Measurements from ENCODE around the gene ZNF446.
A peak's percentile ranks its signal among the peaks of the same experiment; 100 is the strongest.

ZNF446 gene

GRCh38 chr19:58475714-58476497 is at the start of gene ZNF446:
TSS of gene ZNF446 (plus strand) at chr19:58476352. CDS start at chr19:58477219, 867 bp downstream.
- no peaks in the 10 kb centered on the region for H3K27me3 ChIP-seq (ENCODE audit: control insufficient read depth, low read length)
- TF ChIP-seq CTCF (IDR thresholded peaks at IDR 0.05; ENCODE audit: low read depth, low read length, poor library complexity, severe bottlenecking) (no peak), EZH2phosphoT487 (IDR thresholded peaks at IDR 0.05; ENCODE audit: borderline replicate concordance, low read length) (no peak)
- H3F3A ChIP-seq (ENCODE audit: control insufficient read depth, insufficient read depth): peaks cover 12% of the 10 kb centered on the region
- peaks cover 21% of the 10 kb centered on the region for H3K36me3 ChIP-seq (ENCODE audit: control insufficient read depth, low read length)
- no peaks in the 10 kb centered on the region; the same call in 1 of the 2 replicates for H4K20me1 ChIP-seq (ENCODE audit: control insufficient read depth, insufficient read depth, low read depth, low read length)
- H3K4me1 ChIP-seq (ENCODE audit: control insufficient read depth, low read length): peaks cover 22% of the 10 kb centered on the region
- peak within 1 kb of the TSS; percentile 79 for H3K27ac ChIP-seq (ENCODE audit: low read depth, low read length)
- peak within 1 kb of the TSS; percentile 97 for H3K4me3 ChIP-seq (ENCODE audit: low read length)
- peak within 1 kb of the TSS; percentile 100 for H3K4me2 ChIP-seq (ENCODE audit: low read length)
- no peaks in the 10 kb centered on the region for H3K79me2 ChIP-seq (ENCODE audit: control insufficient read depth, low read length)
- no peaks in the 10 kb centered on the region for H3K9me2 ChIP-seq (replicated peaks; ENCODE audit: control insufficient read depth, low read length)
- H3K9me3 ChIP-seq (ENCODE audit: control insufficient read depth, insufficient read depth, low read length): no peaks in the 10 kb centered on the region

GRCh38 chr19:58428617-58429016 is 47.5 kb upstream of the ZNF446 start:
- Histone ChIP-seq H3K27ac (ENCODE audit: low read depth, low read length) (no peak overlapping the region), H3K79me2 (ENCODE audit: control insufficient read depth, low read length) (no peaks in the 10 kb centered on the region), H4K20me1 (ENCODE audit: control insufficient read depth, insufficient read depth, low read depth, low read length) (no peaks in the 10 kb centered on the region), H3K4me3 (ENCODE audit: low read length) (no peak overlapping the region), H3F3A (ENCODE audit: control insufficient read depth, insufficient read depth) (no peaks in the 10 kb centered on the region), H3K9me2 (replicated peaks; ENCODE audit: control insufficient read depth, low read length) (no peaks in the 10 kb centered on the region), H3K36me3 (ENCODE audit: control insufficient read depth, low read length) (peaks cover 9% of the 10 kb centered on the region), H3K9me3 (ENCODE audit: control insufficient read depth, insufficient read depth, low read length) (peaks cover 27% of the 10 kb centered on the region), H3K4me2 (ENCODE audit: low read length) (no peak overlapping the region), H3K27me3 (ENCODE audit: control insufficient read depth, low read length) (no peaks in the 10 kb centered on the region), H3K4me1 (ENCODE audit: control insufficient read depth, low read length) (no peaks in the 10 kb centered on the region)
- TF ChIP-seq CTCF (IDR thresholded peaks at IDR 0.05; ENCODE audit: low read depth, low read length, poor library complexity, severe bottlenecking) (no peak), EZH2phosphoT487 (IDR thresholded peaks at IDR 0.05; ENCODE audit: borderline replicate concordance, low read length) (no peak)

GRCh38 chr19:58429745-58430144 is 46.4 kb upstream of the ZNF446 start:
- H3K27ac ChIP-seq (ENCODE audit: low read depth, low read length): no peak overlapping the region
- no peak overlapping the region for H3K4me3 ChIP-seq (ENCODE audit: low read length)
- peaks cover 38% of the 10 kb centered on the region for H3K9me3 ChIP-seq (ENCODE audit: control insufficient read depth, insufficient read depth, low read length)
- H3K79me2 ChIP-seq (ENCODE audit: control insufficient read depth, low read length): no peaks in the 10 kb centered on the region
- no peak overlapping the region for H3K4me2 ChIP-seq (ENCODE audit: low read length)
- peaks cover 20% of the 10 kb centered on the region for H3K36me3 ChIP-seq (ENCODE audit: control insufficient read depth, low read length)
- H3K4me1 ChIP-seq (ENCODE audit: control insufficient read depth, low read length): no peaks in the 10 kb centered on the region
- H4K20me1 ChIP-seq (ENCODE audit: control insufficient read depth, insufficient read depth, low read depth, low read length): no peaks in the 10 kb centered on the region
- no peaks in the 10 kb centered on the region for H3K9me2 ChIP-seq (replicated peaks; ENCODE audit: control insufficient read depth, low read length)
- no peak for TF ChIP-seq CTCF (IDR thresholded peaks at IDR 0.05; ENCODE audit: low read depth, low read length, poor library complexity, severe bottlenecking)
- TF ChIP-seq EZH2phosphoT487 (IDR thresholded peaks at IDR 0.05; ENCODE audit: borderline replicate concordance, low read length): no peak
- no peaks in the 10 kb centered on the region for H3K27me3 ChIP-seq (ENCODE audit: control insufficient read depth, low read length)
- no peaks in the 10 kb centered on the region for H3F3A ChIP-seq (ENCODE audit: control insufficient read depth, insufficient read depth)

All from DOHH2 (cell line).